Esophagus muscularis mucosa (tissue), 4 donors: ENCODE results near the gene HM13.
A peak's percentile ranks its signal among the peaks of the same experiment; 100 is the strongest.

Experiments
- EP300 ChIP-seq: sonication (generic); formaldehyde crosslinking; IDR thresholded peaks from one replicate; pipeline ENCODE4 v1.6.1; 2017; ENCODE audit warnings: antibody characterized with exemption
- POLR2A ChIP-seq: fragments of 450-650 bp; IDR thresholded peaks from one replicate; pipeline ENCODE4 v1.6.1; 2017; ENCODE audit warnings: antibody characterized with exemption, moderate library complexity, mild to moderate bottlenecking, low read depth
- POLR2AphosphoS5 ChIP-seq, 2 donors: sonication (generic); formaldehyde crosslinking; IDR thresholded peaks; one replicate each; pipeline ENCODE4 v1.6.1; 2017; ENCODE audit warnings: antibody characterized with exemption in 2 of 2
- TF ChIP-seq, protein P1 (sequence below), 3 experiments: fragments of 200-600 bp in 2 of 3; fragments of 450-650 bp in 1 of 3; sonication (generic) in 2 of 3; IDR thresholded peaks; one replicate each; pipeline ENCODE4 v1.5.1; 2017 to 2019; ENCODE audit warnings: antibody characterized with exemption in 3 of 3, mild to moderate bottlenecking in 2 of 3, moderate library complexity in 1 of 3

DNA sequence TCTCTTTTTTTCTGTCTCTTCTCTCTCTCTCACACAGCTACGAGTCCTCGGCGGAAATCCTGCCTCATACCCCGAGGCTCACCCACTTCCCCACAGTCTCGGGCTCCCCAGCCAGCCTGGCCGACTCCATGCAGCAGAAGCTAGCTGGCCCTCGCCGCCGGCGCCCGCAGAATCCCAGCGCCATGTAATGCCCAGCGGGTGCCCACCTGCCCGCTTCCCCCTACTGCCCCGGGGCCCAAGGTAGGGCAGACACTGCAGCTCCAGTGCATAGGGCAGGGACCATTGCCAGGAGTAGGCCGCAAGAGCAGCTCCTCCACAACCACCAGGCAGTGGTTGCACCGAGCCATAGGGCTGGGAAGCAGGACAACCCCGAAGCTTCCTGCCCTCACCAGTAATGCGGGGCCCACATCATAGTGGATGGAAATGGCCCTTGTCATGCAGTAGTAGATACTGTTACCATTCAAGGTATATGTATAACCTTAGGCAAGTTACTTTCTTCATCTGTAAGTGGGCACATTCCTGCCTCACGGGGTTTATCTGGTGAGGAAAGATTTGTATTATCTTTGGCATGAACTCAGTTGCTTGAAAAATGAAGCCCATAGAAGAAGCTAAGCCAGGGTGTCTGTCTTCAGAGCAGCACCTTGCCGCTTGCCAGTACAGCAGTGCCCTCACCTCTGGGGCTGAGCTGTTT, 53.9 kb downstream of the HM13 start:
- TF ChIP-seq, protein P1, sequence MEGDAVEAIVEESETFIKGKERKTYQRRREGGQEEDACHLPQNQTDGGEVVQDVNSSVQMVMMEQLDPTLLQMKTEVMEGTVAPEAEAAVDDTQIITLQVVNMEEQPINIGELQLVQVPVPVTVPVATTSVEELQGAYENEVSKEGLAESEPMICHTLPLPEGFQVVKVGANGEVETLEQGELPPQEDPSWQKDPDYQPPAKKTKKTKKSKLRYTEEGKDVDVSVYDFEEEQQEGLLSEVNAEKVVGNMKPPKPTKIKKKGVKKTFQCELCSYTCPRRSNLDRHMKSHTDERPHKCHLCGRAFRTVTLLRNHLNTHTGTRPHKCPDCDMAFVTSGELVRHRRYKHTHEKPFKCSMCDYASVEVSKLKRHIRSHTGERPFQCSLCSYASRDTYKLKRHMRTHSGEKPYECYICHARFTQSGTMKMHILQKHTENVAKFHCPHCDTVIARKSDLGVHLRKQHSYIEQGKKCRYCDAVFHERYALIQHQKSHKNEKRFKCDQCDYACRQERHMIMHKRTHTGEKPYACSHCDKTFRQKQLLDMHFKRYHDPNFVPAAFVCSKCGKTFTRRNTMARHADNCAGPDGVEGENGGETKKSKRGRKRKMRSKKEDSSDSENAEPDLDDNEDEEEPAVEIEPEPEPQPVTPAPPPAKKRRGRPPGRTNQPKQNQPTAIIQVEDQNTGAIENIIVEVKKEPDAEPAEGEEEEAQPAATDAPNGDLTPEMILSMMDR (IDR thresholded peaks at IDR 0.05) = peak in 1 of 3 experiments; percentile 14
- TF ChIP-seq EP300 = no peak
- TF ChIP-seq POLR2AphosphoS5 (IDR thresholded peaks at IDR 0.05) = peak in 1 of 2 donors; percentile 68
- no peak for TF ChIP-seq POLR2A
